Activated CD4-positive, alpha-beta T cell treated with anti-CD3 and anti-CD28 coated beads, Interleukin-2, amount 50 U/mL, for 48 hours (primary cell): ENCODE measurements around the gene DENND6A.
"Not testable (repeated sequence)": the region's sequence is repeated elsewhere in the genome, so short reads cannot be mapped to it uniquely, and the experiment has no call there.

Experiments used
- DNase-seq, 2 experiments: peaks; one replicate each; pipeline ENCODE4 v3.0.0-alpha.2; 2020

Gene DENND6A

GRCh38 chr3:57692133-57692395 lies 813 bp downstream of the DENND6A start:
- not testable (repeated sequence) for DNase-seq

- peak; percentile 23 to 25 for DNase-seq
These were observed 1.3 kb downstream of the DENND6A start for GRCh38 chr3:57691411-57692132.

- no peak for DNase-seq
These were observed 3.4 kb downstream of the DENND6A start for GRCh38 chr3:57689367-57690053.

- DNase-seq, result no peak
These were observed 4.6 kb downstream of the DENND6A start for GRCh38 chr3:57688291-57688690.

- no peak for DNase-seq
These were observed 9.6 kb downstream of the DENND6A start for GRCh38 chr3:57683286-57683685.

- DNase-seq, result no peak
These were observed 10.6 kb downstream of the DENND6A start for GRCh38 chr3:57682284-57682683.

GRCh38 chr3:57681691-57682090 lies 11.2 kb downstream of the DENND6A start:
- no peak for DNase-seq

- DNase-seq, result no peak
These were observed 12.8 kb downstream of the DENND6A start for GRCh38 chr3:57680046-57680445.

GRCh38 chr3:57675530-57675929 lies 17.3 kb downstream of the DENND6A start:
- no peak for DNase-seq

GRCh38 chr3:57673156-57673555 lies 19.7 kb downstream of the DENND6A start:
- DNase-seq, result no peak

- DNase-seq, result no peak
These were observed 22.3 kb downstream of the DENND6A start for GRCh38 chr3:57670543-57670942.

GRCh38 chr3:57661404-57661803 lies 31.5 kb downstream of the DENND6A start:
- no peak for DNase-seq

- DNase-seq, result no peak
These were observed 33.0 kb downstream of the DENND6A start for GRCh38 chr3:57659806-57660439.

- no peak for DNase-seq
These were observed 33.7 kb downstream of the DENND6A start for GRCh38 chr3:57659004-57659673.

- DNase-seq, result no peak
These were observed 34.3 kb downstream of the DENND6A start for GRCh38 chr3:57658536-57658935.

GRCh38 chr3:57655727-57656126 lies 37.1 kb downstream of the DENND6A start:
- no peak for DNase-seq

- DNase-seq, result no peak
These were observed 38.6 kb downstream of the DENND6A start for GRCh38 chr3:57654267-57654666.

GRCh38 chr3:57652203-57652602 lies 40.7 kb downstream of the DENND6A start:
- DNase-seq, result no peak

- no peak for DNase-seq
These were observed 45.5 kb downstream of the DENND6A start for GRCh38 chr3:57647292-57647940.

- DNase-seq, result no peak
These were observed 46.2 kb downstream of the DENND6A start for GRCh38 chr3:57646723-57647122.

GRCh38 chr3:57644740-57645139 lies 48.1 kb downstream of the DENND6A start:
- DNase-seq, result no peak

- DNase-seq, result no peak
These were observed 55.5 kb downstream of the DENND6A start for GRCh38 chr3:57637391-57637790.

GRCh38 chr3:57634259-57634658 lies 58.6 kb downstream of the DENND6A start:
- not testable (repeated sequence) for DNase-seq
